Nasal cavity respiratory epithelium epithelial cell of viscerocranial mucosa (primary cell): ENCODE measurements around the gene HUS1B. TPM values are rescaled to one million over a fixed set of nuclear protein-coding genes. Genes with fewer than 3 reads are reported as not detected.

Source experiments
- total RNA-seq: library from RNA; depleted of rRNA; stranded (reverse); fragments of >200 nt; gene quantifications from 2 replicates; pipeline ENCODE4 v1.2.3, GENCODE V29; 2014

HUS1B gene
- 1.7 and 1.9 TPM in 2 replicates for total RNA-seq

GRCh38 chr6:656460-657252 is at the start of gene HUS1B:
TSS of gene HUS1B (minus strand) at chr6:657100. CDS start at chr6:656944, 156 bp downstream.

GRCh38 chr6:692858-693722 is 36.2 kb upstream of the HUS1B start, which contains the start of gene EXOC2:
TSS of gene EXOC2 (minus strand) at chr6:693139. CDS start at chr6:637818, 55,321 bp downstream.

Other genes starting within 250 kb of the HUS1B start
- 41.7 and 52.7 TPM in 2 replicates for gene EXOC2, start 36.0 kb upstream of the HUS1B start, total RNA-seq